HFFc6 (cell line): ENCODE measurements around the gene RAI2. TPM values are rescaled to one million over a fixed set of nuclear protein-coding genes. Genes with fewer than 3 reads are reported as not detected.

Source experiments
- DNase-seq: peaks from one replicate; pipeline ENCODE4 v3.0.0-alpha.2; 2018
- H3K27ac Mint-ChIP-seq: 2 replicates; pipeline ENCODE4 v1.8.0; 2020; ENCODE audit warnings: mild to moderate bottlenecking, mixed read lengths
- H3K27me3 Mint-ChIP-seq: 2 replicates; pipeline ENCODE4 v1.8.0; 2021; ENCODE audit warnings: mild to moderate bottlenecking, moderate library complexity, mixed read lengths; ENCODE audit not compliant: insufficient read depth
- H3K36me3 Mint-ChIP-seq: 2 replicates; pipeline ENCODE4 v1.8.0; 2021; ENCODE audit warnings: low read depth, mixed read lengths
- H3K4me1 Mint-ChIP-seq: 2 replicates; pipeline ENCODE4 v1.8.0; 2020; ENCODE audit warnings: low read depth, mixed read lengths
- H3K4me3 Mint-ChIP-seq: 2 replicates; pipeline ENCODE4 v1.8.0; 2020; ENCODE audit warnings: mild to moderate bottlenecking, moderate library complexity, mixed read lengths
- H3K9me3 Mint-ChIP-seq: 2 replicates; pipeline ENCODE4 v1.8.0; 2020; ENCODE audit warnings: mild to moderate bottlenecking, mixed read lengths
- total RNA-seq, 6 experiments: library from RNA; stranded (reverse); fragmentation: NEBNext Ultra II Directional; extraction: Animal tissue kit (Norgen Biotek cat#: 25700); gene quantifications; 2 replicates in 1 of 6; 3 replicates in 5 of 6; pipeline ENCODE4 v1.2.3, GENCODE V29; 2021
- TF ChIP-seq, protein P1 (sequence below): fragments of 200-600 bp; sonication (generic); IDR thresholded peaks from 2 replicates; pipeline ENCODE4 v1.5.0; 2021; ENCODE audit warnings: antibody characterized with exemption, mild to moderate bottlenecking

Gene RAI2
- total RNA-seq, 6 experiments from 2014 or later, result not detected

DNA sequence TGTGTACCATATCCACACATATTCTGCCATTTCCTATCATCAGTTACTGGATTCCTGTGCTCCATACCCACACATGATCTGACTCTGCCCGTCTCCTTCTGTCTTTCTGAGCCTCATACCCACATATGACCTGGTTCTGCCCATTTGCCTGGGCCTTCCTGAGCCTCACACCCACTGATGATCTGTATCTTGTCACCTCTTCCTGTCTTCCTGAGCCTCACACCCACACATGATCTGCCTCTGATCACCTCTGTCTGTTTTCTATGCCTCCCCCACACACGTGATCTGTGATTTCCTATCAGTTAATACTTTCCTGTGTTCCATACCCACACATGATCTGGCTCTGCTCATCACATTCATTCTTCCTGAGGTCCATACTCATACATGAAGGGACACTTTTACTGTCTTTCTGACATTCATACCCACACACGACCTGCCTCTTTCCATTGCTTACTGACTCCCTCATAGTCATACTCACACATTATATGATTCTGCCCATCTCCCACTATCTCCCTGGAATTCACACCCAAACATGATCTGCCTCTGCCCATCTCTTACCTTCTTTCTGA, 91.3 kb downstream of the RAI2 start:
- Mint-ChIP-seq H3K4me3 (no peak overlapping the region), H3K27ac (no peak overlapping the region), H3K36me3 (no peaks in the 10 kb centered on the region), H3K4me1 (no peaks in the 10 kb centered on the region), H3K9me3 (no peaks in the 10 kb centered on the region), H3K27me3 (no peaks in the 10 kb centered on the region)
- TF ChIP-seq, protein P1, sequence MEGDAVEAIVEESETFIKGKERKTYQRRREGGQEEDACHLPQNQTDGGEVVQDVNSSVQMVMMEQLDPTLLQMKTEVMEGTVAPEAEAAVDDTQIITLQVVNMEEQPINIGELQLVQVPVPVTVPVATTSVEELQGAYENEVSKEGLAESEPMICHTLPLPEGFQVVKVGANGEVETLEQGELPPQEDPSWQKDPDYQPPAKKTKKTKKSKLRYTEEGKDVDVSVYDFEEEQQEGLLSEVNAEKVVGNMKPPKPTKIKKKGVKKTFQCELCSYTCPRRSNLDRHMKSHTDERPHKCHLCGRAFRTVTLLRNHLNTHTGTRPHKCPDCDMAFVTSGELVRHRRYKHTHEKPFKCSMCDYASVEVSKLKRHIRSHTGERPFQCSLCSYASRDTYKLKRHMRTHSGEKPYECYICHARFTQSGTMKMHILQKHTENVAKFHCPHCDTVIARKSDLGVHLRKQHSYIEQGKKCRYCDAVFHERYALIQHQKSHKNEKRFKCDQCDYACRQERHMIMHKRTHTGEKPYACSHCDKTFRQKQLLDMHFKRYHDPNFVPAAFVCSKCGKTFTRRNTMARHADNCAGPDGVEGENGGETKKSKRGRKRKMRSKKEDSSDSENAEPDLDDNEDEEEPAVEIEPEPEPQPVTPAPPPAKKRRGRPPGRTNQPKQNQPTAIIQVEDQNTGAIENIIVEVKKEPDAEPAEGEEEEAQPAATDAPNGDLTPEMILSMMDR, result no peak
- no peak for DNase-seq

DNA sequence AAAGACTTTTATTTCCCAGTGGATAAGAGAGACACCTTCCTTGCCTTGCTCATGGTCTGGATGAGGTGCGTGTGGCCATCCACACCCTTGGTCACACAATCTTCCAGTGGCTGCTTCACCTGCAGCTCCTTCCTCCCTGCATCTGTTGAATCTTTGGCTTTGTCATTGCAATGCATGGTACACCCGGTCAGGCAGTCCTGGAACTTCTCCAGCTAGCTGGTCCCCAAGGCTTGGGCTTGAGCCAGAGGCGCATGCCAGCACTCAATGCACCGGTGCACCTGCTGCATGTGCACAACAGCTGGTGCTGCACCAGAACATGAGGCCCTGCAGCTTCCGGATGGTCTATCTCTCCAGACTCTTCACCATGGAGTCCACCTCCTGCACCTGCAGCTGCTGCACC, 92.1 kb downstream of the RAI2 start:
- Mint-ChIP-seq H3K36me3 (no peaks in the 10 kb centered on the region), H3K4me1 (no peaks in the 10 kb centered on the region), H3K27ac (no peak overlapping the region), H3K9me3 (no peaks in the 10 kb centered on the region), H3K27me3 (no peaks in the 10 kb centered on the region), H3K4me3 (no peak overlapping the region)
- no peak for DNase-seq
- TF ChIP-seq, protein P1, result no peak

DNA sequence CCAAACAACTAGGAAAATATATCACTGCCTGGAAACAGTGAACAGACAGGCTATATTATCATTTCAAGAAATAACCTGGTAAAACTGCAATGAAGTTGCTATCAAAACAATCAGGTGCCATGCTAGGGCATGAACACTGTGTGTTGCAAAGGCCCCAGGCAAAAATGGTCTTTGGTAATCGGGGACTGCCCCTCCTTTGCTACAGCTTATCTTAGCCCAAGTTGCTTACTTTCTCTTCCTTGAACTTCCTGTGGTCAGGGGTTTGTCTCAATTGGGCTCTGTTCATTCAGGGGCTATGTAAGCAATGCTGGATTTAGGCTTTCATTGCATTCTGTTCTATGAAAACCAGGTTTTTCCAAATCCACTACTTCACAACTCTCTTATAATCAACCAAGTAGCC, 93.4 kb downstream of the RAI2 start:
- DNase-seq, result no peak
- H3K27ac Mint-ChIP-seq, result no peak overlapping the region
- H3K27me3 Mint-ChIP-seq, result no peaks in the 10 kb centered on the region
- TF ChIP-seq, protein P1, result no peak
- no peaks in the 10 kb centered on the region for H3K9me3 Mint-ChIP-seq
- no peak overlapping the region for H3K4me3 Mint-ChIP-seq
- no peaks in the 10 kb centered on the region for H3K36me3 Mint-ChIP-seq
- no peaks in the 10 kb centered on the region for H3K4me1 Mint-ChIP-seq

DNA sequence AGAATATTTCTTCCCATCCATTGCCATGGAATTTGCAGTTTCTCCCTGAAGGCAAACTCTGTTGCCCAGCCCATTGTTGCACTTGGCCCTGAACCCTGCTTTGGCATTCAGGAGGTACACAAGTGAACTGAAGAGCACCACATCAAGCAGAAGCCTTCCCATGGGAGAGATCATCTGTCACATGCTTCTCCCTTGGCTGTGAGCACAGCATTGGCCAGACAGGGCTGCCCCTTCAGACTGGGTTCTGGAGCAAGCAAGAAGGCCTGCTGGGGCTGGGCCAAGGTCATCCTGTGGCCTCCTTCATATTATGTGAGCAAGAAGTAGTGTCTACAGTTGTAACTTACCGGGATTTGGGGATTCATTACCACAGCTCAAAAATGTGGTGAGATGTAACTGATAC, 101.1 kb downstream of the RAI2 start:
- H3K4me3 Mint-ChIP-seq, result no peak overlapping the region
- DNase-seq, result no peak
- H3K9me3 Mint-ChIP-seq, result no peaks in the 10 kb centered on the region
- H3K4me1 Mint-ChIP-seq, result no peaks in the 10 kb centered on the region
- no peak overlapping the region for H3K27ac Mint-ChIP-seq
- TF ChIP-seq, protein P1, result no peak
- no peaks in the 10 kb centered on the region for H3K36me3 Mint-ChIP-seq
- H3K27me3 Mint-ChIP-seq, result peaks cover 7% of the 10 kb centered on the region

DNA sequence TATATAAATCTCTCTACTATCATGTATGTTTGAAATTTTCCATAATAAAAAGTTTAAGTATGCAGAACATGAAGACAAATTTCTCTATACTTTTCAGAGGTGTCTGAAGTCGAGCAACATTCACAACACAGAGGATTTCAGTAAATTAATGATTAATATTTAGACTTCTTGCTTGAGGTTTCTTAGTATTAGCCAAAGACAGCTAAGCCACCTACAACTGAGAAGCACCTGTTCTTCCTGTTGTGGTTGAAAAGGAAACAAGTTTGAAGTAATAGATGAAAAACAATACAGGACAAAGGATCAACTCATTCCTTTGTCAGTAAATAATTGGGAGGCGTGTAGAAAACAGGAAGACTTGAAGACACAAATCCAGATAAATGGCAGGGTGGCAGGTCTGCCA, 102.7 kb downstream of the RAI2 start:
- no peak overlapping the region for H3K4me3 Mint-ChIP-seq
- H3K27me3 Mint-ChIP-seq, result peaks cover 7% of the 10 kb centered on the region
- H3K36me3 Mint-ChIP-seq, result no peaks in the 10 kb centered on the region
- no peaks in the 10 kb centered on the region for H3K4me1 Mint-ChIP-seq
- H3K9me3 Mint-ChIP-seq, result no peaks in the 10 kb centered on the region
- H3K27ac Mint-ChIP-seq, result no peak overlapping the region
- TF ChIP-seq, protein P1, result no peak
- DNase-seq, result no peak

DNA sequence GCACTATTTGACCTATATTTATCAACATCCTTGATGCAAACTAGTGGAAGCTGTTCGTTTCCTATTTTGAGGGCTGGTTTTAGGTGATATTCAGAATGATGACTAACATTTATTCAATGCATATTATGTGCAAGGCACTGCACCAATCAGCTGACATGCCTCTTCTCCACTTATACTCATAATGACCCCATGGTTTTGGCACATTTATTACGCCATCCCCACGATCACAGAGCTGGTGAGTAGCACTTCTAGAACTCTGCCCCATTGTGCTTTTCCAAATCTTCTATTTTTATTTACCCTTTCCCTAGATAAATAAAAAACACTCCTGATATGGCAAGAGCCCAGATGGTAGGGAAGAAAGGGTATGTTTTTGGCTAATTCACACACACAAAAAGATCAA, 110.7 kb downstream of the RAI2 start:
- H3K4me1 Mint-ChIP-seq, result no peaks in the 10 kb centered on the region
- TF ChIP-seq, protein P1, result no peak
- no peaks in the 10 kb centered on the region for H3K9me3 Mint-ChIP-seq
- no peak overlapping the region for H3K4me3 Mint-ChIP-seq
- no peak for DNase-seq
- H3K27ac Mint-ChIP-seq, result no peak overlapping the region
- H3K27me3 Mint-ChIP-seq, result no peaks in the 10 kb centered on the region
- no peaks in the 10 kb centered on the region for H3K36me3 Mint-ChIP-seq
